Tibial nerve (tissue), 4 donors: ENCODE measurements around the gene MAPKAPK2.

Experiments used
- CTCF ChIP-seq, 5 experiments: fragments of 200-600 bp in 3 of 5; fragments of 450-650 bp in 2 of 5; sonication (generic) in 3 of 5; IDR thresholded peaks; one replicate each; pipeline ENCODE4 v1.5.1; 2016 to 2019; ENCODE audit warnings: antibody characterized with exemption in 5 of 5, mild to moderate bottlenecking in 3 of 5, moderate library complexity in 2 of 5
- EP300 ChIP-seq, 2 donors: sonication (generic); formaldehyde crosslinking; IDR thresholded peaks; one replicate each; pipeline ENCODE4 v1.6.1; 2017; ENCODE audit warnings: antibody characterized with exemption in 2 of 2, mild to moderate bottlenecking in 1 of 2

- TF ChIP-seq CTCF (IDR thresholded peaks at IDR 0.05) (no peak), EP300 (IDR thresholded peaks at IDR 0.05) (no peak)
These were observed 31.6 kb downstream of the MAPKAPK2 start for GRCh38 chr1:206716159-206716869.
